Transverse colon (tissue), 4 donors: ENCODE measurements around the gene FIGN. TPM values are rescaled to one million over a fixed set of nuclear protein-coding genes. Genes with fewer than 3 reads are reported as not detected.

ENCODE experiments used
- DNase-seq: peaks from one replicate; pipeline ENCODE4 v3.0.0-alpha.2; 2019
- H3K27ac ChIP-seq, 4 donors: fragments of 200-600 bp; sonication (generic); 2 replicates each; pipeline ENCODE4 v1.5.1; 2016 to 2018; ENCODE audit warnings: inconsistent platforms in 4 of 4
- H3K27me3 ChIP-seq: fragments of 200-600 bp; sonication (generic); 2 replicates; pipeline ENCODE4 v1.5.1; 2017; ENCODE audit warnings: inconsistent platforms
- H3K36me3 ChIP-seq, 4 donors: fragments of 200-600 bp; sonication (generic); 2 replicates each; pipeline ENCODE4 v1.5.1; 2017 to 2019; ENCODE audit warnings: inconsistent platforms in 4 of 4
- H3K4me1 ChIP-seq, 4 donors: fragments of 200-600 bp; sonication (generic); 2 replicates each; pipeline ENCODE4 v1.5.1; 2017 to 2020; ENCODE audit warnings: inconsistent platforms in 4 of 4
- H3K4me3 ChIP-seq, 4 donors: fragments of 200-600 bp; sonication (generic); 1 replicate in 1 of 4; 2 replicates in 3 of 4; pipeline versions ENCODE4 v1.5.1 to v1.6.1; 2017 to 2019; ENCODE audit warnings: inconsistent platforms in 4 of 4
- H3K9me3 ChIP-seq, 2 donors: fragments of 200-600 bp; sonication (generic); 2 replicates each; pipeline ENCODE4 v1.5.1; 2017 to 2019; ENCODE audit warnings: inconsistent platforms in 2 of 2
- CTCF ChIP-seq, 5 experiments: fragments of 200-600 bp in 3 of 5; fragments of 450-650 bp in 2 of 5; sonication (generic) in 3 of 5; IDR thresholded peaks; 1 replicate in 2 of 5; 2 replicates in 3 of 5; pipeline ENCODE4 v1.5.1; 2016 to 2017; ENCODE audit warnings: antibody characterized with exemption in 5 of 5, inconsistent platforms in 3 of 5, mild to moderate bottlenecking in 2 of 5, moderate library complexity in 1 of 5
- EP300 ChIP-seq: sonication (generic); formaldehyde crosslinking; IDR thresholded peaks from one replicate; pipeline ENCODE4 v1.6.1; 2017; ENCODE audit warnings: antibody characterized with exemption, low read depth
- POLR2A ChIP-seq: fragments of 450-650 bp; IDR thresholded peaks from one replicate; pipeline ENCODE4 v1.6.1; 2016; ENCODE audit warnings: antibody characterized with exemption, mild to moderate bottlenecking, moderate library complexity
- POLR2AphosphoS5 ChIP-seq, 3 donors: sonication (generic); formaldehyde crosslinking; IDR thresholded peaks; one replicate each; pipeline ENCODE4 v1.6.1; 2016; ENCODE audit warnings: antibody characterized with exemption in 3 of 3
- WGBS, 2 donors: methylation state at CpG; one replicate each; pipeline ENCODE4 v1.1.5; 2018; ENCODE audit warnings: low coverage in 1 of 2; 5-methylcytosine and 5-hydroxymethylcytosine counted together
- in situ Hi-C, 4 donors: fragments of 200-750 bp; cut with MboI; loops; one replicate each; pipeline versions ENCODE4 v1.15.0 to v1.15.1; 2017; ENCODE audit warnings: low sequenced_read_pairs in 3 of 4, low pct_ligation_motif_present in 1 of 4, low pct_unique_long_range_greater_than_20kb in 1 of 4
- intact Hi-C: fragments of 100-400 bp; cut with DNase I; formaldehyde crosslinking; loops from one replicate; pipeline ENCODE4 v1.15.1; 2023; ENCODE audit warnings: low total_unique reads
- total RNA-seq, 4 donors: library from RNA; depleted of rRNA; stranded (reverse); fragments of >200 nt; gene quantifications; one replicate each; pipeline ENCODE4 v1.1.0, GENCODE V29; 2016

FIGN gene
- total RNA-seq, 4 donors from 2014 or later = 0.75 to 1.3 (median 1.0) TPM

- H3K27me3 ChIP-seq = no peaks in the 10 kb centered on the region
- intact Hi-C loops (no loop called here), in situ Hi-C loops (no loop called here)
- DNase-seq = no peak
- H3K9me3 ChIP-seq = no peaks in the 10 kb centered on the region
- no peaks in the 10 kb centered on the region for H3K36me3 ChIP-seq
- no peak overlapping the region for H3K4me3 ChIP-seq
- H3K4me1 ChIP-seq = no peaks in the 10 kb centered on the region
- H3K27ac ChIP-seq = no peak overlapping the region
- TF ChIP-seq EP300 (no peak), POLR2A (no peak), CTCF (IDR thresholded peaks at IDR 0.05) (no peak), POLR2AphosphoS5 (IDR thresholded peaks at IDR 0.05) (no peak)
Measured at GRCh38 chr2:163607630-163608029, 128.2 kb downstream of the FIGN start.

GRCh38 chr2:163606878-163607277 is 128.9 kb downstream of the FIGN start:
- Histone ChIP-seq H3K4me1 (no peaks in the 10 kb centered on the region), H3K9me3 (no peaks in the 10 kb centered on the region), H3K27ac (no peak overlapping the region), H3K36me3 (no peaks in the 10 kb centered on the region), H3K4me3 (no peak overlapping the region), H3K27me3 (no peaks in the 10 kb centered on the region)
- in situ Hi-C loops = no loop called here
- 81 to 87% methylated on average over 3 of the region's 3 CpGs for WGBS, 2 donors
- DNase-seq = no peak
- TF ChIP-seq POLR2AphosphoS5 (IDR thresholded peaks at IDR 0.05) (no peak), EP300 (no peak), CTCF (IDR thresholded peaks at IDR 0.05) (no peak), POLR2A (no peak)
- intact Hi-C loops = no loop called here

- in situ Hi-C loops = no loop called here
- intact Hi-C loops = no loop called here
Measured at GRCh38 chr2:163605779-163606178, 130.0 kb downstream of the FIGN start.

GRCh38 chr2:163604941-163605555 is 130.8 kb downstream of the FIGN start:
- in situ Hi-C loops (no loop called here), intact Hi-C loops (no loop called here)
- Histone ChIP-seq H3K4me3 (no peak overlapping the region), H3K9me3 (no peaks in the 10 kb centered on the region), H3K27me3 (no peaks in the 10 kb centered on the region), H3K4me1 (no peaks in the 10 kb centered on the region), H3K27ac (no peak overlapping the region), H3K36me3 (no peaks in the 10 kb centered on the region)
- no peak for TF ChIP-seq POLR2A
- TF ChIP-seq CTCF (IDR thresholded peaks at IDR 0.05) = no peak
- no peak for TF ChIP-seq POLR2AphosphoS5 (IDR thresholded peaks at IDR 0.05)
- no peak for TF ChIP-seq EP300
- WGBS, 2 donors = 57 to 62% methylated on average over 4 of the region's 4 CpGs
- DNase-seq = no peak

More at GRCh38 chr2:163605779-163606178, 130.0 kb downstream of the FIGN start:
- no peak for DNase-seq
- 25 to 33% methylated on average over 2 of the region's 2 CpGs for WGBS, 2 donors
- Histone ChIP-seq H3K27me3 (no peaks in the 10 kb centered on the region), H3K4me1 (no peaks in the 10 kb centered on the region), H3K27ac (no peak overlapping the region), H3K9me3 (no peaks in the 10 kb centered on the region), H3K4me3 (no peak overlapping the region), H3K36me3 (no peaks in the 10 kb centered on the region)
- no peak for TF ChIP-seq POLR2A
- TF ChIP-seq EP300 = no peak
- no peak for TF ChIP-seq CTCF (IDR thresholded peaks at IDR 0.05)
- no peak for TF ChIP-seq POLR2AphosphoS5 (IDR thresholded peaks at IDR 0.05)
